ENCODE data around the gene CHRM1. TPM values are rescaled to one million over a fixed set of nuclear protein-coding genes. Genes with fewer than 3 reads are reported as not detected.
A peak's percentile ranks its signal among the peaks of the same experiment; 100 is the strongest.

CHRM1 gene
- total RNA-seq, 2 donors from 2014 or later = not detected

DNA sequence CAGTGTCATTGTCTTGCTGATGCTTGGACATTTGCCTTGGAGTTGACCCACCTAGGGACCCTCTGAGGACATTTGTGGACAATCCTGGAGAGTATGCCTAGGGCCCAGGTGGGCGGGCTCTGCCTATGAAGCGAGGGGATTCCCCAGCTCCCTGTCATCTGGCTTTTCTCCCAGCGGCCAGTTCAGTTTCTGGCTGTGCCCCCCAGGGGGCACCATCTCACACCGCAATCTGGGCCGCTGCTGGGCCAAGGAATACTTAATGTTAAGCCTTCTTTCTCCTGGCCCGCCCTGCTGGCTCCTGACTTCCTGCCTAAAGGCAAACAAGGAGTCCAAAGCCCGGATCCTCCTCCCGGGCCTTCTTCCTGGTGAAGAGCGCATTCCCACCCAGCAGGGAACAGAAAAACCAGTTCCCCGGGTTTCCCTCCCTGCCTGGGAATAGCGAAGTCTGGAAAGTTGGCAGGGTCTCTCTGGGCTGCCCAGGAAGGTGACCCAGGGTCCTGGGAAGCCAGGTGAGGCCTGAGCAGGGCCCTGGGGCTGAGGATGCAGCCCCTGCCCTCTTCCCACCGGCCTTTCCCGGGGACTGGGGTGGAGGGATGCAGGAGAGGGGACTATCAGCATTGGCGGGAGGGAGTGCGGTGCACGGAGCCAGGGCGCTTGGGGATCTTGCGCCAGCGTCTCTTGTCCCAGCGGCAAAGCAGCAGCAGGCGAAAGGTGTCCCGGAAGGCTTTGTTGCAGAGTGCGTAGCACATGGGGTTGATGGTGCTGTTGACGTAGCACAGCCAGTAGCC is 11.9 kb downstream of the CHRM1 start:
- Histone ChIP-seq H3K9ac (ENCODE audit: extremely low read depth, low read length, poor library complexity, severe bottlenecking) (no peak overlapping the region), H3K36me3 (ENCODE audit: control insufficient read depth, insufficient read depth, low read length) (no peaks in the 10 kb centered on the region), H3K9me3 (ENCODE audit: control insufficient read depth, low read length) (no peaks in the 10 kb centered on the region), H3K27ac (ENCODE audit: low read depth, low read length) (no peak overlapping the region), H3K27me3 (ENCODE audit: control insufficient read depth, insufficient read depth, low read length, poor library complexity, severe bottlenecking) (no peaks in the 10 kb centered on the region), H3K4me3 (ENCODE audit: low read length) (no peak overlapping the region), H3K4me1 (ENCODE audit: control insufficient read depth, insufficient read depth, low read length) (no peaks in the 10 kb centered on the region)
- Mint-ChIP-seq H3K4me3 (peak overlapping the region; percentile 33), H3K9me3 (no peaks in the 10 kb centered on the region), H3K27me3 (ENCODE audit: insufficient read depth) (peaks cover 5% of the 10 kb centered on the region), H3K36me3 (ENCODE audit: low read depth) (no peaks in the 10 kb centered on the region), H3K27ac (peak overlapping the region; percentile 89), H3K4me1 (peaks cover 10% of the 10 kb centered on the region)
- DNase-seq = peak; percentile 98
- TF ChIP-seq, protein P1, sequence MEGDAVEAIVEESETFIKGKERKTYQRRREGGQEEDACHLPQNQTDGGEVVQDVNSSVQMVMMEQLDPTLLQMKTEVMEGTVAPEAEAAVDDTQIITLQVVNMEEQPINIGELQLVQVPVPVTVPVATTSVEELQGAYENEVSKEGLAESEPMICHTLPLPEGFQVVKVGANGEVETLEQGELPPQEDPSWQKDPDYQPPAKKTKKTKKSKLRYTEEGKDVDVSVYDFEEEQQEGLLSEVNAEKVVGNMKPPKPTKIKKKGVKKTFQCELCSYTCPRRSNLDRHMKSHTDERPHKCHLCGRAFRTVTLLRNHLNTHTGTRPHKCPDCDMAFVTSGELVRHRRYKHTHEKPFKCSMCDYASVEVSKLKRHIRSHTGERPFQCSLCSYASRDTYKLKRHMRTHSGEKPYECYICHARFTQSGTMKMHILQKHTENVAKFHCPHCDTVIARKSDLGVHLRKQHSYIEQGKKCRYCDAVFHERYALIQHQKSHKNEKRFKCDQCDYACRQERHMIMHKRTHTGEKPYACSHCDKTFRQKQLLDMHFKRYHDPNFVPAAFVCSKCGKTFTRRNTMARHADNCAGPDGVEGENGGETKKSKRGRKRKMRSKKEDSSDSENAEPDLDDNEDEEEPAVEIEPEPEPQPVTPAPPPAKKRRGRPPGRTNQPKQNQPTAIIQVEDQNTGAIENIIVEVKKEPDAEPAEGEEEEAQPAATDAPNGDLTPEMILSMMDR (conservative IDR thresholded peaks at IDR 0.05) = peak; percentile 86
- WGBS, 2 experiments (ENCODE audit: insufficient coverage in 1 of 2, insufficient read length in 1 of 2) = 46 to 55% methylated on average over 14 to 24 of the region's 24 CpGs

DNA sequence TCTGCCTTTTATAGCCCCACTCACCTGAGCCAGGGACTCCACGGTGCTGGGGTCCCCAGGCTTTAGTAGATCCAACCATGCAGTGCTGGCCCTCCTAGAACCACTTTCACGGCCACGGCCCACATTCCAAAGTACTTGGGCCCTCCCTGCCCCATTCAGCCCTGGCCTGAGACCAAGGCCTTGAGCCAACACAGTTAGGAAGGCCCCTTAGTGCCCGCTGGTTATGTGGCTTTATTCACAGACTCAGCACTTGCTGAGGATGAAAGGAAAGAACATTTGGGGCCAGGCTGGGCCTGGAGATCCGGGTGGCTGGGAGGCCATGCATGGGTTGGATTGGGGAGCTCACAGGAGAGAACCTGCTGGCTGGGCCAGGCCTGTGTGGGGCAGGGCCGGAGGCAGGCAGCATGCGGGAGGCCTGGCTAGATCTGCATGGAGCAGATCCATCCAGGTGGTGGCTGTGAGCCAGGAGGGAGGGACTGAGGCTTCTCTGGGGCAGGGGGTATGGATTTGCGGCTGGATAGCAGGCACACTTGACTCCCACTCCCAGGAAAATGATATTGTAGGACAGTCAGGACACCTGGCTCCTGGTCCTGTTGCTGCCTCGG is 12.6 kb downstream of the CHRM1 start:
- Histone ChIP-seq H3K9me3 (ENCODE audit: control insufficient read depth, low read length) (no peaks in the 10 kb centered on the region), H3K36me3 (ENCODE audit: control insufficient read depth, insufficient read depth, low read length) (no peaks in the 10 kb centered on the region), H3K4me1 (ENCODE audit: control insufficient read depth, insufficient read depth, low read length) (no peaks in the 10 kb centered on the region), H3K27me3 (ENCODE audit: control insufficient read depth, insufficient read depth, low read length, poor library complexity, severe bottlenecking) (no peaks in the 10 kb centered on the region), H3K4me3 (ENCODE audit: low read length) (no peak overlapping the region), H3K9ac (ENCODE audit: extremely low read depth, low read length, poor library complexity, severe bottlenecking) (no peak overlapping the region), H3K27ac (ENCODE audit: low read depth, low read length) (no peak overlapping the region)
- H3K9me3 Mint-ChIP-seq = no peaks in the 10 kb centered on the region
- H3K36me3 Mint-ChIP-seq (ENCODE audit: low read depth) = no peaks in the 10 kb centered on the region
- WGBS, 2 experiments (ENCODE audit: insufficient coverage in 1 of 2, insufficient read length in 1 of 2) = 92% methylated on average over 6 to 9 of the region's 9 CpGs
- TF ChIP-seq, protein P1 (conservative IDR thresholded peaks at IDR 0.05) = no peak
- peaks cover 5% of the 10 kb centered on the region for H3K27me3 Mint-ChIP-seq (ENCODE audit: insufficient read depth)
- H3K27ac Mint-ChIP-seq = peak overlapping the region; percentile 48
- H3K4me1 Mint-ChIP-seq = peaks cover 10% of the 10 kb centered on the region
- DNase-seq = no peak
- no peak overlapping the region for H3K4me3 Mint-ChIP-seq

DNA sequence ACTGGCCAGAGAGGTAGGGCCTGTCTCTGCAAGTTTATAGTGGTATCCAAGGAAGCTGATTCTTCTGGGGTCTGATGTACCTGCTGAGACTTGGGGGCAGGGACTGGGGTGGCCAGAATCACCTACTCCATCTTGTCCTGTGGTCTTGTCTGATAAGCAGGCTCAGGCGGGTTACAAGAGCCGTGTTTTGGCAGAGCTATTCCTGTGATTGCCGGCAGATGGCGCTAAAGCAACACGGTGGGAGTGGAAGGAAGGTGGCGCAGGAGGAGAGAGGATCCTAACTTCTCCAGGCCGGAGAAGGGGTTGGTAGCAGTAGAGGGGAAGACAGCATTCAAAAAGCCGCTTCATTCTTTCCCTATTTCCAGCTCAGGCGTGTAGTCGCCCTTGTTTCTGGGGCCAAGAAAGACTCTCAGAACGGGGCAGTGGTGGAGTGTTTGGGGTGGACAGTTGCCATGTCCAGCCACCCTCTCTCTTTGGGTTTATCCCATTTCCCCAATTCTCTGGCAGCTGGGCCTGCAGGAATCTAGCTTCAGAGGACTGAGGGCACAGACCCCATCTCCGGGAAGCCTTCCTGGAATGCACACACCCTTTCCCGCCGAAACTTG is 15.1 kb downstream of the CHRM1 start:
- DNase-seq = peak; percentile 97
- Mint-ChIP-seq H3K36me3 (ENCODE audit: low read depth) (no peaks in the 10 kb centered on the region), H3K27ac (no peak overlapping the region), H3K27me3 (ENCODE audit: insufficient read depth) (peaks cover 5% of the 10 kb centered on the region), H3K9me3 (no peaks in the 10 kb centered on the region), H3K4me1 (peaks cover 16% of the 10 kb centered on the region), H3K4me3 (no peak overlapping the region)
- H3K4me3 ChIP-seq (ENCODE audit: low read length) = no peak overlapping the region
- H3K36me3 ChIP-seq (ENCODE audit: control insufficient read depth, insufficient read depth, low read length) = no peaks in the 10 kb centered on the region
- WGBS, 2 experiments (ENCODE audit: insufficient coverage in 1 of 2, insufficient read length in 1 of 2) = 25 to 57% methylated on average over 4 to 14 of the region's 14 CpGs
- H3K27ac ChIP-seq (ENCODE audit: low read depth, low read length) = no peak overlapping the region
- H3K9me3 ChIP-seq (ENCODE audit: control insufficient read depth, low read length) = no peaks in the 10 kb centered on the region
- H3K27me3 ChIP-seq (ENCODE audit: control insufficient read depth, insufficient read depth, low read length, poor library complexity, severe bottlenecking) = no peaks in the 10 kb centered on the region
- H3K9ac ChIP-seq (ENCODE audit: extremely low read depth, low read length, poor library complexity, severe bottlenecking) = no peak overlapping the region
- TF ChIP-seq, protein P1 (conservative IDR thresholded peaks at IDR 0.05) = peak; percentile 96
- peaks cover 8% of the 10 kb centered on the region for H3K4me1 ChIP-seq (ENCODE audit: control insufficient read depth, insufficient read depth, low read length)

All from endodermal cell (in vitro differentiated cells).